ENCODE data around the gene CELA1. TPM values are rescaled to one million over a fixed set of nuclear protein-coding genes. Genes with fewer than 3 reads are reported as not detected.
"Not testable (repeated sequence)": the region's sequence is repeated elsewhere in the genome, so short reads cannot be mapped to it uniquely, and the experiment has no call there.

The CELA1 gene
- total RNA-seq, 2 donors from 2014 or later, result not detected

DNA sequence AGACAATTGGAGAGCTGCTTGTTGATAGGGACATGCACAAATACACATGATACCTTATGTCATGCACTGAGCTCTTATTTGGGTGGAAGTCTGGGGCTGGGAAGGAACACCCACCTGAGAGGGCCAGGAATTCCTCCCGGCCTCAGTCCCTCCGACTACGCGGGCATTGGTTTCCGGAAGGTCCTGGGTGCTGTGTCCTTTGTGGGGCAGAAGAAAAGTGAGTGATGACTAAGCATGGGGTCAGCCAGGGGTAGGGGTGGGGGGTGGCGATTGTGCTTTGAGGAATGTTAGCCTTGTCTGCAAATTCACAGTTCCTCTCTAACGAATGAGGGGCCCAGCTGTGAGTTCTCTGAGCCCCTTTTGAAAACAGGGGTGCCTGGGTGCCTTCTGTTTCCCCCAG is 798 bp downstream of the CELA1 start:
- WGBS, result 72% methylated on average over 7 of the region's 7 CpGs
- no peak for DNase-seq (ENCODE audit: low spot score)
- no peak for TF ChIP-seq POLR2A (IDR thresholded peaks at IDR 0.05)
- TF ChIP-seq POLR2AphosphoS5 (IDR thresholded peaks at IDR 0.05), result no peak
- TF ChIP-seq CTCF (IDR thresholded peaks at IDR 0.05), result no peak
- Histone ChIP-seq H3K9me3 (no peaks in the 10 kb centered on the region), H3K36me3 (no peaks in the 10 kb centered on the region), H3K4me3 (no peak overlapping the region), H3K27me3 (replicated peaks; ENCODE audit: insufficient read depth) (no peaks in the 10 kb centered on the region), H3K4me1 (replicated peaks) (no peaks in the 10 kb centered on the region), H3K27ac (no peak overlapping the region)
- intact Hi-C loops (cut with DNase I), result loop anchor here (10.0 kb wide), 1 partner anchor 521 kb away; no protein-coding TSS in a partner anchor

GRCh38 chr12:51343201-51343600 is 3.3 kb downstream of the CELA1 start:
- no peak overlapping the region for H3K4me3 ChIP-seq
- WGBS, result 91% methylated on average over 2 of the region's 2 CpGs
- H3K36me3 ChIP-seq, result no peaks in the 10 kb centered on the region
- H3K27me3 ChIP-seq (replicated peaks; ENCODE audit: insufficient read depth), result no peaks in the 10 kb centered on the region
- H3K4me1 ChIP-seq (replicated peaks), result no peaks in the 10 kb centered on the region
- H3K9me3 ChIP-seq, result no peaks in the 10 kb centered on the region
- DNase-seq (ENCODE audit: low spot score), result no peak
- no peak for TF ChIP-seq CTCF (IDR thresholded peaks at IDR 0.05)
- TF ChIP-seq POLR2A (IDR thresholded peaks at IDR 0.05), result no peak
- no peak for TF ChIP-seq POLR2AphosphoS5 (IDR thresholded peaks at IDR 0.05)
- intact Hi-C loops (cut with DNase I), result loop anchor here (5.0 to 10.0 kb wide), 2 partner anchors 286 to 518 kb away; no protein-coding TSS in a partner anchor
- no peak overlapping the region for H3K27ac ChIP-seq

DNA sequence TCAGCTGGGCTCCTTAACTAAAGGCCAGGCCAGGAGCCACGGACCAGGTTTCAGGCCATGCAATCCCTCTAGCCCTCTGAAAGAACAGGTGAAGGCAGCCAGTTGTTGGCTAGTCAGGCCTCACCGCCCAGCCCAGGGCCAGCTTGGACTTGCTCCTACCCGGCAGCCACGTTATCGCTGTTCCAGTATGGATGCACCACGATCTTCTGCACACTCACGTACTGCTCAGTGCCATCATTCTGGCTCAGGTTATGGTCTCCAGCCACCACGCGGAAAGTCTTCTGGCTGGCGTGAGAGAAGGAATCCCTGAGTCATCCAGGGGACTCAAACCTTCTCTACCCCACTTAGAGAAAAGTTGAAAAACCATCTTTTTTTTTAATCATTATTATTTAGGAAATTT is 4.1 kb downstream of the CELA1 start:
- no peak for TF ChIP-seq POLR2A (IDR thresholded peaks at IDR 0.05)
- 79% methylated on average over 10 of the region's 10 CpGs for WGBS
- Histone ChIP-seq H3K36me3 (no peaks in the 10 kb centered on the region), H3K27me3 (replicated peaks; ENCODE audit: insufficient read depth) (no peaks in the 10 kb centered on the region), H3K9me3 (no peaks in the 10 kb centered on the region), H3K4me3 (no peak overlapping the region), H3K4me1 (replicated peaks) (no peaks in the 10 kb centered on the region), H3K27ac (no peak overlapping the region)
- DNase-seq (ENCODE audit: low spot score), result no peak
- intact Hi-C loops (cut with DNase I), result loop anchor here (5.0 to 10.0 kb wide), 2 partner anchors 285 to 518 kb away; no protein-coding TSS in a partner anchor

DNA sequence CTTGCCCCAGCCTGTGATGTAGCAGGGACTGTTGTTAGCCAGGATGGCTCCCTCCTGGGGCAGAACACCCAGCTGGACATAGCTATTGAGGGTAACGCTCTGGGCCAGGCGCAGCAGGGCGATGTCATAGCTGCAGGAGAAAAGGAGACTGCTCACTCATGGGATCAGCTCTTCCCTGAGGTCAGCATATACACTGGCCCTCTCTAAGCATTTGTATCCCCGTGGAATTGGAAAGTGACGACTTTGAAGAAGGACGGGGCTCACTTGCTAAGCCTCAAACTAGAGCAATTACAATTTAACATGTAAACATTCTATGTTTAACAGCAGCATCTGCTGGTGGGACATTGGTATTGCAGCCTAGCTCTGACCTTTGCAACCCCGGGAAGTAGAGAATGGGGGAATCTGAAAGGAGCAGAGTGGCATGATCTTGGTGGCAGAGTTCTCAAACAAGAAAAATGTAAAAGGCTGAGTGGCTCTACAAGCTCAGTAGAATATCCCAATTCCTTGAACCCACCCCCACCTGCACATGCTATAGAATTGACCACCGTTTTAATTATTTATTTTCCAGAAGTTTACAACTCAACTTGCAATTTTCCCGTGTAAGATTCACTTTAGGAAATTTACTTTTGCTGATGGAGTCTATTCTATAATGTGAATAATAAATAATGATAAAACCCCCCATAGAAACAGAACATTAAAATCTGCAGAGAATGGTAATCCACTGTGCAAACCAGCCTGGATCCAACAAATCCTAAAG is 5.0 kb downstream of the CELA1 start:
- Histone ChIP-seq H3K27me3 (replicated peaks; ENCODE audit: insufficient read depth) (no peaks in the 10 kb centered on the region), H3K9me3 (no peaks in the 10 kb centered on the region), H3K4me1 (replicated peaks) (no peaks in the 10 kb centered on the region), H3K4me3 (no peak overlapping the region), H3K27ac (no peak overlapping the region), H3K36me3 (no peaks in the 10 kb centered on the region)
- TF ChIP-seq POLR2AphosphoS5 (IDR thresholded peaks at IDR 0.05) (peak; percentile 50), CTCF (IDR thresholded peaks at IDR 0.05) (peak; percentile 83 to 94 (median 92)), POLR2A (IDR thresholded peaks at IDR 0.05) (no peak)
- WGBS, result 34% methylated on average over 9 of the region's 9 CpGs
- intact Hi-C loops (cut with DNase I), result loop anchor here (5.0 to 10.0 kb wide), 2 partner anchors 284 to 517 kb away; no protein-coding TSS in a partner anchor
- peak; percentile 50 for DNase-seq (ENCODE audit: low spot score)

GRCh38 chr12:51339750-51340149 is 6.7 kb downstream of the CELA1 start:
- H3K27ac ChIP-seq, result no peak overlapping the region
- H3K4me3 ChIP-seq, result no peak overlapping the region
- WGBS, result 88% methylated on average over 6 of the region's 6 CpGs
- no peaks in the 10 kb centered on the region for H3K9me3 ChIP-seq
- no peaks in the 10 kb centered on the region for H3K27me3 ChIP-seq (replicated peaks; ENCODE audit: insufficient read depth)
- DNase-seq (ENCODE audit: low spot score), result no peak
- TF ChIP-seq POLR2AphosphoS5 (IDR thresholded peaks at IDR 0.05), result no peak
- no peak for TF ChIP-seq CTCF (IDR thresholded peaks at IDR 0.05)
- TF ChIP-seq POLR2A (IDR thresholded peaks at IDR 0.05), result no peak
- H3K4me1 ChIP-seq (replicated peaks), result no peaks in the 10 kb centered on the region
- intact Hi-C loops (cut with DNase I), result loop anchor here (5.0 to 10.0 kb wide), 2 partner anchors 282 to 515 kb away; no protein-coding TSS in a partner anchor
- no peaks in the 10 kb centered on the region for H3K36me3 ChIP-seq

DNA sequence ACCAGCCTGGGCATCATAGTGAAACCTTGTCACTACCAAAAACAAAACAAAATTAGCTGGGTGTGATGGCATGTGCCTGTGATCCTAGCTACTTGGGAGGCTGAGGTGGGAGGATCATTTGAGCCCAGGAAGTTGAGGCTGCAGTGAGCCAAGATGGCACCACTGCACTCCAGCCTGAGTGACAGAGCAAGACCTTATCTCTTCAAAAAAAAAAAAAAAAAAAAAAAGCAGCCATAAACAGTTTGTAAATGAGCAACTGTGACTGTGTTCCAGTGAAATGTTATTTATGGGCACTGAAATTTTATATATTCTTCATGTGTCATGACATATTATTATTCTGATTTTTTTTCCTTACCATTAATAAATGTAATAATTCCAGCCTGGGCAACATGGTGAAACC is 9.1 kb downstream of the CELA1 start:
- H3K9me3 ChIP-seq; H3K27me3 ChIP-seq (replicated peaks; ENCODE audit: insufficient read depth); H3K4me1 ChIP-seq (replicated peaks); H3K4me3 ChIP-seq; H3K36me3 ChIP-seq; H3K27ac ChIP-seq; DNase-seq (ENCODE audit: low spot score); intact Hi-C loops (cut with DNase I): not testable (repeated sequence)
